SU-DHL-6 (cell line): ENCODE data around the gene ALDH9A1.

Experiments used
- H2AFZ ChIP-seq: fragments of 200-600 bp; sonication (generic); 2 replicates; pipeline ENCODE4 v1.6.1; 2014; ENCODE audit warnings: low read depth, mild to moderate bottlenecking, moderate library complexity, mixed read lengths, antibody characterized with exemption, low read length; ENCODE audit not compliant: severe bottlenecking
- H3F3A ChIP-seq: fragments of 200-600 bp; shearing (Covaris generic); 2 replicates; pipeline ENCODE4 v1.6.0; 2016; ENCODE audit warnings: antibody characterized with exemption, mild to moderate bottlenecking; ENCODE audit not compliant: insufficient read depth
- H3K27ac ChIP-seq: fragments of 200-600 bp; sonication (generic); 2 replicates; pipeline ENCODE4 v1.5.1; 2016; ENCODE audit warnings: low read depth, mild to moderate bottlenecking, low read length, moderate library complexity, mixed read lengths
- H3K27me3 ChIP-seq: fragments of 200-600 bp; sonication (generic), shearing (Covaris generic); 2 replicates; pipeline ENCODE4 v1.6.0; 2014; ENCODE audit warnings: mild to moderate bottlenecking, low read length
- H3K36me3 ChIP-seq: fragments of 200-600 bp; sonication (generic); 2 replicates; pipeline ENCODE4 v1.6.1; 2014; ENCODE audit warnings: mild to moderate bottlenecking, low read length, mixed read lengths
- H3K4me2 ChIP-seq: fragments of 300-600, 200-600 bp; shearing (Covaris generic), sonication (generic); 2 replicates; pipeline ENCODE4 v1.6.0; 2014; ENCODE audit warnings: low read length, low read depth, mild to moderate bottlenecking; ENCODE audit not compliant: poor library complexity, severe bottlenecking
- H3K4me3 ChIP-seq: fragments of 200-600 bp; sonication (generic); 2 replicates; pipeline ENCODE4 v1.5.1; 2014; ENCODE audit warnings: antibody characterized with exemption, low read length, mild to moderate bottlenecking, mixed read lengths; ENCODE audit not compliant: insufficient read depth, poor library complexity, severe bottlenecking
- H3K79me2 ChIP-seq: fragments of 200-600 bp; sonication (generic); 2 replicates; pipeline ENCODE4 v1.6.1; 2014; ENCODE audit warnings: mild to moderate bottlenecking, low read length, moderate library complexity; ENCODE audit not compliant: insufficient read depth
- H3K9ac ChIP-seq: fragments of 200-600 bp; sonication (generic); 2 replicates; pipeline ENCODE4 v1.7.0; 2014; ENCODE audit warnings: mild to moderate bottlenecking, low read length
- H3K9me2 ChIP-seq: fragments of 200-600 bp; sonication (generic); replicated peaks from 2 replicates; pipeline ENCODE4 v1.6.1; 2014; ENCODE audit warnings: low read length; ENCODE audit not compliant: insufficient read depth
- H3K9me3 ChIP-seq: fragments of 200-600 bp; sonication (generic); 2 replicates; pipeline ENCODE4 v1.6.1; 2014; ENCODE audit warnings: low read length, mixed read lengths; ENCODE audit not compliant: insufficient read depth
- H4K20me1 ChIP-seq: fragments of 200-600 bp; sonication (generic); 2 replicates; pipeline ENCODE4 v1.6.1; 2014; ENCODE audit warnings: low read depth, mild to moderate bottlenecking, antibody characterized with exemption, low read length, moderate library complexity, mixed read lengths
- CTCF ChIP-seq: fragments of 200-600 bp; sonication (generic); IDR thresholded peaks from one replicate; pipeline ENCODE4 v1.5.1; 2017; ENCODE audit warnings: antibody characterized with exemption, mild to moderate bottlenecking, low read length, moderate library complexity; ENCODE audit not compliant: insufficient read depth, poor library complexity, severe bottlenecking
- EZH2phosphoT487 ChIP-seq: fragments of 200-600 bp; sonication (generic), shearing (Covaris generic); conservative IDR thresholded peaks from 2 replicates; pipeline ENCODE4 v1.6.1; 2018; ENCODE audit warnings: mild to moderate bottlenecking, antibody characterized with exemption, low read length, moderate library complexity, mixed read lengths

ALDH9A1 gene

DNA sequence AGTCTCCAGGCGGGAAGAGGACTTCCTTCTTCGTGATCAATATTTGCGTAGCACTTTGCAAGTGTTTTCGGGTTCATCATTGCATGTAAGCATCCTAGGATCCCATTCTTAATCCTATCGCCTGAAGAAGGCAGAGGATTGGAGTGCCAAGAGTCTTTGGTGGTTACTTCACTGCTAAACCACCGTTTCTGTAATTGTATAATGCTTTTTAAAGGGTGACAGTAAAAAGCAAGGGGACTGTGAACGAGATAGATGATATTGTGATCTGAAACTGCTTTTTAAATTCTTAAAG, 345 bp upstream of the ALDH9A1 start:
- Histone ChIP-seq H3K79me2 (peaks cover 27% of the 10 kb centered on the region), H3K36me3 (peaks cover 4% of the 10 kb centered on the region; the same call in 1 of the 2 replicates), H3F3A (peaks cover 6% of the 10 kb centered on the region; the same call in 1 of the 2 replicates), H3K4me3 (peak overlapping the region; percentile 67), H3K9ac (peak overlapping the region; percentile 67), H3K9me3 (no peaks in the 10 kb centered on the region), H4K20me1 (no peaks in the 10 kb centered on the region), H3K27ac (peak overlapping the region; percentile 84), H3K27me3 (no peaks in the 10 kb centered on the region), H3K9me2 (no peaks in the 10 kb centered on the region), H2AFZ (peak overlapping the region; percentile 99), H3K4me2 (peak overlapping the region; percentile 96)
- TF ChIP-seq EZH2phosphoT487 (no peak), CTCF (no peak)

DNA sequence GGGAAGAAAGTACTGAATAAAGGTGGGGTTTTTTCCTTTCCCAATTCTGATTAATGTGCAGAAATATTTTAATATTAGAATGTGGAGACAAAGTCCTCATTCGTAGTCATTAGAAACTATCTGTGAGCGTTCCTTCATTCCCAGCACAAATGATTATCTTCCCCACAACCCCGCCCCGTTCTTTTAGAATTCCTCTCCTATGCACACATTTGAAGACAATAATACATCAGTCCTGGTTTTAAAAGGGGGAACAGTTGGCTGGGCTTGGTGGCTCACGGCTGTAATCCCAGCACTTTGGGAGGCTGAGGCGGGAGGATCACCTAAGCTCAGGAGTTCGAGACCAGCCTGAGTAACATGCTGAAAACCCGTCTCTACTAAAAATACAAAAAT, 876 bp downstream of the ALDH9A1 start:
- TF ChIP-seq EZH2phosphoT487 (no peak), CTCF (no peak)
- Histone ChIP-seq H3K9me3 (no peaks in the 10 kb centered on the region), H3K36me3 (peaks cover 4% of the 10 kb centered on the region; the same call in 1 of the 2 replicates), H3K4me3 (peak overlapping the region; percentile 67), H4K20me1 (no peaks in the 10 kb centered on the region), H3K9me2 (no peaks in the 10 kb centered on the region), H3K27ac (peak overlapping the region; percentile 84), H3K9ac (peak overlapping the region; percentile 67), H3K4me2 (peak overlapping the region; percentile 96), H2AFZ (no peak overlapping the region), H3F3A (peaks cover 6% of the 10 kb centered on the region; the same call in 1 of the 2 replicates), H3K27me3 (no peaks in the 10 kb centered on the region), H3K79me2 (peaks cover 27% of the 10 kb centered on the region)

GRCh38 chr1:165696625-165697100, 1.7 kb downstream of the ALDH9A1 start:
- Histone ChIP-seq H3K27me3 (no peaks in the 10 kb centered on the region), H3K79me2 (peaks cover 27% of the 10 kb centered on the region), H3K9ac (peak overlapping the region; percentile 67), H4K20me1 (no peaks in the 10 kb centered on the region), H3K9me3 (no peaks in the 10 kb centered on the region), H3K36me3 (peaks cover 4% of the 10 kb centered on the region; the same call in 1 of the 2 replicates), H3F3A (peaks cover 6% of the 10 kb centered on the region; the same call in 1 of the 2 replicates), H3K4me2 (peak overlapping the region; percentile 96), H2AFZ (no peak overlapping the region), H3K4me3 (peak overlapping the region; percentile 67), H3K9me2 (no peaks in the 10 kb centered on the region), H3K27ac (no peak overlapping the region)
- TF ChIP-seq CTCF (no peak), EZH2phosphoT487 (no peak)
